ENCODE results near the gene BANF2. TPM values are rescaled to one million over a fixed set of nuclear protein-coding genes. Genes with fewer than 3 reads are reported as not detected.
"Not testable (repeated sequence)": the region's sequence is repeated elsewhere in the genome, so short reads cannot be mapped to it uniquely, and the experiment has no call there.

Gene BANF2
- total and polyA plus RNA-seq, 4 donors, result not detected

- ATAC-seq (ENCODE audit: low FRiP score); intact Hi-C loops (cut with DNase I); H3K27me3 ChIP-seq (ENCODE audit: control insufficient read depth in 1 of 2, insufficient read depth in 2 of 2, low read length in 1 of 2); DNase-seq; H3K36me3 ChIP-seq (ENCODE audit: control insufficient read depth in 1 of 2, insufficient read depth in 2 of 2, low read length in 1 of 2); H3K9me3 ChIP-seq (ENCODE audit: control insufficient read depth, low read length); H3K4me1 ChIP-seq (ENCODE audit: control insufficient read depth in 1 of 2, insufficient read depth in 2 of 2, low read length in 2 of 2); H3K27ac ChIP-seq (ENCODE audit: low read depth in 1 of 2, low read length in 2 of 2); H3K4me3 ChIP-seq (ENCODE audit: low read length in 2 of 2): not testable (repeated sequence)
- WGBS, 2 donors, result 97 to 98% methylated on average over 3 of the region's 3 CpGs
These were observed 8.2 kb downstream of the BANF2 start for GRCh38 chr20:17707951-17708350.

- no peaks in the 10 kb centered on the region for H3K27me3 ChIP-seq (ENCODE audit: control insufficient read depth in 1 of 2, insufficient read depth in 2 of 2, low read length in 1 of 2)
- no peaks in the 10 kb centered on the region for H3K9me3 ChIP-seq (ENCODE audit: control insufficient read depth, low read length)
- H3K4me3 ChIP-seq (ENCODE audit: low read length in 2 of 2), result no peak overlapping the region
- H3K27ac ChIP-seq (ENCODE audit: low read depth in 1 of 2, low read length in 2 of 2), result no peak overlapping the region
- no peaks in the 10 kb centered on the region for H3K36me3 ChIP-seq (ENCODE audit: control insufficient read depth in 1 of 2, insufficient read depth in 2 of 2, low read length in 1 of 2)
- H3K4me1 ChIP-seq (ENCODE audit: control insufficient read depth in 1 of 2, insufficient read depth in 2 of 2, low read length in 2 of 2), result no peaks in the 10 kb centered on the region
- intact Hi-C loops (cut with DNase I), result no loop called here
- DNase-seq (no peak), ATAC-seq (ENCODE audit: low FRiP score) (no peak)
- 93 to 97% methylated on average over 7 of the region's 7 CpGs for WGBS, 2 donors
These were observed 9.1 kb downstream of the BANF2 start for GRCh38 chr20:17708675-17709360.

GRCh38 chr20:17709361-17710293 lies 9.9 kb downstream of the BANF2 start:
- WGBS, 2 donors, result 88 to 91% methylated on average over 12 of the region's 12 CpGs
- Histone ChIP-seq H3K9me3 (ENCODE audit: control insufficient read depth, low read length) (no peaks in the 10 kb centered on the region), H3K27me3 (ENCODE audit: control insufficient read depth in 1 of 2, insufficient read depth in 2 of 2, low read length in 1 of 2) (no peaks in the 10 kb centered on the region), H3K36me3 (ENCODE audit: control insufficient read depth in 1 of 2, insufficient read depth in 2 of 2, low read length in 1 of 2) (no peaks in the 10 kb centered on the region), H3K4me1 (ENCODE audit: control insufficient read depth in 1 of 2, insufficient read depth in 2 of 2, low read length in 2 of 2) (no peaks in the 10 kb centered on the region), H3K4me3 (ENCODE audit: low read length in 2 of 2) (no peak overlapping the region), H3K27ac (ENCODE audit: low read depth in 1 of 2, low read length in 2 of 2) (no peak overlapping the region)
- DNase-seq, result no peak
- intact Hi-C loops (cut with DNase I), result no loop called here
- ATAC-seq (ENCODE audit: low FRiP score), result no peak

- ATAC-seq (ENCODE audit: low FRiP score) (peak; percentile 10), DNase-seq (no peak)
- Histone ChIP-seq H3K36me3 (ENCODE audit: control insufficient read depth in 1 of 2, insufficient read depth in 2 of 2, low read length in 1 of 2) (no peaks in the 10 kb centered on the region), H3K4me1 (ENCODE audit: control insufficient read depth in 1 of 2, insufficient read depth in 2 of 2, low read length in 2 of 2) (no peaks in the 10 kb centered on the region), H3K27ac (ENCODE audit: low read depth in 1 of 2, low read length in 2 of 2) (no peak overlapping the region), H3K4me3 (ENCODE audit: low read length in 2 of 2) (no peak overlapping the region), H3K9me3 (ENCODE audit: control insufficient read depth, low read length) (no peaks in the 10 kb centered on the region), H3K27me3 (ENCODE audit: control insufficient read depth in 1 of 2, insufficient read depth in 2 of 2, low read length in 1 of 2) (no peaks in the 10 kb centered on the region)
- intact Hi-C loops (cut with DNase I), result no loop called here
- WGBS, 2 donors, result 85 to 87% methylated on average over 21 of the region's 21 CpGs
These were observed 10.9 kb downstream of the BANF2 start for GRCh38 chr20:17710379-17711266.

GRCh38 chr20:17711267-17711627 lies 11.5 kb downstream of the BANF2 start:
- Histone ChIP-seq H3K9me3 (ENCODE audit: control insufficient read depth, low read length) (no peaks in the 10 kb centered on the region), H3K4me1 (ENCODE audit: control insufficient read depth in 1 of 2, insufficient read depth in 2 of 2, low read length in 2 of 2) (no peaks in the 10 kb centered on the region), H3K4me3 (ENCODE audit: low read length in 2 of 2) (no peak overlapping the region), H3K36me3 (ENCODE audit: control insufficient read depth in 1 of 2, insufficient read depth in 2 of 2, low read length in 1 of 2) (no peaks in the 10 kb centered on the region), H3K27ac (ENCODE audit: low read depth in 1 of 2, low read length in 2 of 2) (no peak overlapping the region), H3K27me3 (ENCODE audit: control insufficient read depth in 1 of 2, insufficient read depth in 2 of 2, low read length in 1 of 2) (no peaks in the 10 kb centered on the region)
- DNase-seq (no peak), ATAC-seq (ENCODE audit: low FRiP score) (no peak)
- WGBS, 2 donors, result 95% methylated on average over 5 of the region's 5 CpGs
- intact Hi-C loops (cut with DNase I), result no loop called here

GRCh38 chr20:17712201-17712600 lies 12.4 kb downstream of the BANF2 start:
- ATAC-seq (ENCODE audit: low FRiP score), result no peak
- H3K9me3 ChIP-seq (ENCODE audit: control insufficient read depth, low read length), result no peaks in the 10 kb centered on the region
- intact Hi-C loops (cut with DNase I), result no loop called here

GRCh38 chr20:17712708-17713107 lies 12.9 kb downstream of the BANF2 start:
- 80 to 85% methylated on average over 6 of the region's 6 CpGs for WGBS, 2 donors
- H3K4me3 ChIP-seq (ENCODE audit: low read length in 2 of 2), result no peak overlapping the region
- no peak overlapping the region for H3K27ac ChIP-seq (ENCODE audit: low read depth in 1 of 2, low read length in 2 of 2)
- no peaks in the 10 kb centered on the region for H3K4me1 ChIP-seq (ENCODE audit: control insufficient read depth in 1 of 2, insufficient read depth in 2 of 2, low read length in 2 of 2)
- no peaks in the 10 kb centered on the region for H3K36me3 ChIP-seq (ENCODE audit: control insufficient read depth in 1 of 2, insufficient read depth in 2 of 2, low read length in 1 of 2)
- H3K27me3 ChIP-seq (ENCODE audit: control insufficient read depth in 1 of 2, insufficient read depth in 2 of 2, low read length in 1 of 2), result no peaks in the 10 kb centered on the region
- H3K9me3 ChIP-seq (ENCODE audit: control insufficient read depth, low read length), result no peaks in the 10 kb centered on the region
- ATAC-seq (ENCODE audit: low FRiP score) (no peak), DNase-seq (no peak)
- intact Hi-C loops (cut with DNase I), result no loop called here

More at GRCh38 chr20:17712201-17712600, 12.4 kb downstream of the BANF2 start:
- no peak overlapping the region for H3K27ac ChIP-seq (ENCODE audit: low read depth in 1 of 2, low read length in 2 of 2)
- DNase-seq, result no peak
- no peaks in the 10 kb centered on the region for H3K36me3 ChIP-seq (ENCODE audit: control insufficient read depth in 1 of 2, insufficient read depth in 2 of 2, low read length in 1 of 2)
- no peak overlapping the region for H3K4me3 ChIP-seq (ENCODE audit: low read length in 2 of 2)
- no peaks in the 10 kb centered on the region for H3K27me3 ChIP-seq (ENCODE audit: control insufficient read depth in 1 of 2, insufficient read depth in 2 of 2, low read length in 1 of 2)
- H3K4me1 ChIP-seq (ENCODE audit: control insufficient read depth in 1 of 2, insufficient read depth in 2 of 2, low read length in 2 of 2), result no peaks in the 10 kb centered on the region
- 88 to 94% methylated on average over 4 of the region's 4 CpGs for WGBS, 2 donors

- DNase-seq (no peak), ATAC-seq (ENCODE audit: low FRiP score) (no peak)
- intact Hi-C loops (cut with DNase I), result no loop called here
- Histone ChIP-seq H3K4me3 (ENCODE audit: low read length in 2 of 2) (no peak overlapping the region), H3K27me3 (ENCODE audit: control insufficient read depth in 1 of 2, insufficient read depth in 2 of 2, low read length in 1 of 2) (no peaks in the 10 kb centered on the region), H3K4me1 (ENCODE audit: control insufficient read depth in 1 of 2, insufficient read depth in 2 of 2, low read length in 2 of 2) (no peaks in the 10 kb centered on the region), H3K9me3 (ENCODE audit: control insufficient read depth, low read length) (no peaks in the 10 kb centered on the region), H3K36me3 (ENCODE audit: control insufficient read depth in 1 of 2, insufficient read depth in 2 of 2, low read length in 1 of 2) (no peaks in the 10 kb centered on the region), H3K27ac (ENCODE audit: low read depth in 1 of 2, low read length in 2 of 2) (no peak overlapping the region)
- WGBS, 2 donors, result 3 to 9% methylated on average over 1 of the region's 1 CpG
These were observed 14.8 kb downstream of the BANF2 start for GRCh38 chr20:17714597-17714996.
